Activated CD8-positive, alpha-beta memory T cell treated with anti-CD3 and anti-CD28 coated beads, Interleukin-2, amount 50 U/mL, for 24 hours (primary cell): ENCODE measurements around the gene CEP162.
"Not testable (repeated sequence)": the region's sequence is repeated elsewhere in the genome, so short reads cannot be mapped to it uniquely, and the experiment has no call there.

ENCODE experiments used
- DNase-seq: peaks from one replicate; pipeline ENCODE4 v3.0.0-alpha.2; 2020; ENCODE audit errors: extremely low read depth

Gene CEP162, protein sequence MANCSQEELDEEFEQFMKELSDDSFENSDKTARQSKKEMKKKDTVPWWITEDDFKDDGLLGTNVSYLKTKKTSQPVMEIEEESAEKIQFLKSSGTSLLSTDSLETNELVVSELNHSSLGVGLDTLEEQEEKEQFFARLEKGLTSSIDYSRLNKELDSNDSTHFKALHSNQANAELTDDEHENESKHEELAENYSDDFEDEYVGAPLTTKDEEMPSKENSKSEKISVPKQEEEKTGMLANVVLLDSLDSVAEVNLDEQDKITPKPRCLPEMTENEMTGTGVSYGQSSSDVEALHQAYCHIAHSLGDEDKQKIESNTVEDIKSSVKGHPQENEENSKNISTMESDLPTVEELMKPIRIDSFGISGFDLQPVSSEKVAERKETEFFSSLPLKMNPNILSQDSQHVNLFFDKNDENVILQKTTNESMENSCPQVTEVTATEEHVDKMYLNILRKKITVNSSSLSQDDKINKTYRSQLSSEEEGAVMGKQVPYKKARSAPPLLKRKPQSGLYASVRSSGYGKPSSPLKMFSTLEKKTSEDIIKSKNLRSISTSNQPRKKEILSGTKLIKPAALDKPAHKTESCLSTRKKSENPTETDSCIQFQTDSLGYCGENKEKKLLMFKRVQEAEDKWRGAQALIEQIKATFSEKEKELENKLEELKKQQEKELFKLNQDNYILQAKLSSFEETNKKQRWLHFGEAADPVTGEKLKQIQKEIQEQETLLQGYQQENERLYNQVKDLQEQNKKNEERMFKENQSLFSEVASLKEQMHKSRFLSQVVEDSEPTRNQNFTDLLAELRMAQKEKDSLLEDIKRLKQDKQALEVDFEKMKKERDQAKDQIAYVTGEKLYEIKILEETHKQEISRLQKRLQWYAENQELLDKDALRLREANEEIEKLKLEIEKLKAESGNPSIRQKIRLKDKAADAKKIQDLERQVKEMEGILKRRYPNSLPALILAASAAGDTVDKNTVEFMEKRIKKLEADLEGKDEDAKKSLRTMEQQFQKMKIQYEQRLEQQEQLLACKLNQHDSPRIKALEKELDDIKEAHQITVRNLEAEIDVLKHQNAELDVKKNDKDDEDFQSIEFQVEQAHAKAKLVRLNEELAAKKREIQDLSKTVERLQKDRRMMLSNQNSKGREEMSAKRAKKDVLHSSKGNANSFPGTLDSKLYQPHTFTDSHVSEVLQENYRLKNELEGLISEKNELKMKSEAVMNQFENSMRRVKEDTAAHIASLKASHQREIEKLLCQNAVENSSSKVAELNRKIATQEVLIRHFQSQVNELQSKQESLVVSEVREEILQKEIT (N-terminal part only)

DNA sequence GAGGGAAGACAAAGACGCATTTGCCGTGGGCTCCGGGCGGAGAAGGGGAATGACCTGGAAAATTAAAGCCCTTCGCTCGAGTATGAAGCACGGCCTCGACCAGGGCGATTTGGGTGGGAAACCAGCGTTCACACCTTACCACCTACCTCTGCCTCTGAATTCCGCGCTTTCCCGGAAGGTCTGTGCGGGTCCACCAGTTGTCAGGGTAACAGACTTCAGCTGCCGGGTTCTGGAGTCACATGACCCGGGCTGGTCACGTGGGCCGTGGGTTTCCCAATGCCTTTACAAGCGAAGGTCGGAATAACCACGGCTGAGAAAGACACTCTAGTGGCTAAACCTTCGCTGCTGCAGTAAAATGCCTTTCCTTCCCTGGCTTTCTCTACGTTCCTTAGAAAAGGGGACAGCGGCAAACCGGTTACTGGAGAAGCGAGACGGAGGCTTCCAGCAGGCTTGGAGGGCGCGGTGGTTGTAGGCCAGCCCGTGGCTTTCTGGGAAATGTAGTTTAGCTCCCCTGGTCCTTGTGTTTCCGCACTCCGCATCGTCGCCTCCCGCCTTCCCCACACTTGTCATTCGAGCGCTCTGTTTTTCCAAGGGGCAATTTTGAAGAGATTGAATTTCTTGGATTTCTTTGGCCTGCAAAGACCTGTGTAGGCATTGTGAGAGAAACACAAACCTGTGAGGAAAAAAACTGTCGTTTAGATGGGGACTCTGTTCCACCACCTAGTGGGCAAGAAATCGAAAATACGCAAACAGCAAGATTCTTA lies at the start of gene CEP162:
CEP162 (minus strand) TSS at position 210 of the 764 bp plus-strand sequence. CDS start 1,250 bp downstream, outside the sequence.
- peak; percentile 73 for DNase-seq

DNA sequence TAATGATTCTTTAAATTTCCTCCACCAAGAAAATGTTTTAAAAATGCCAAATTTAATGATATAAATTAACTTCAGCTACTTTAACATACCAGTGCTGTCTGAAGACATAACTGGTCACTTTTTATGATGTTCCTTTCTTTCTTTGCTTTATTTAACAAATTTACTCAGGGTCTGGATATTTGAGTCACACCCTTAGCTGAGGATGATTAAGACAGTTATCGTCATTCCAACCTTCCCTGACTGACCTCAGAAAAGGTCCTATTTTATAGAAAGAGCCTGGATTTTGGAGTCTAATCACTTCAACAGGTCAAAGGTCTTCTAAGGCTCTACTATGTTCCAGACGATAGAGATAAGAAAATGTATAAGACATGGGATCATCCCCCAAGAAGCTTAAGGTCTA lies 47.4 kb upstream of the CEP162 start:
- DNase-seq = no peak

DNA sequence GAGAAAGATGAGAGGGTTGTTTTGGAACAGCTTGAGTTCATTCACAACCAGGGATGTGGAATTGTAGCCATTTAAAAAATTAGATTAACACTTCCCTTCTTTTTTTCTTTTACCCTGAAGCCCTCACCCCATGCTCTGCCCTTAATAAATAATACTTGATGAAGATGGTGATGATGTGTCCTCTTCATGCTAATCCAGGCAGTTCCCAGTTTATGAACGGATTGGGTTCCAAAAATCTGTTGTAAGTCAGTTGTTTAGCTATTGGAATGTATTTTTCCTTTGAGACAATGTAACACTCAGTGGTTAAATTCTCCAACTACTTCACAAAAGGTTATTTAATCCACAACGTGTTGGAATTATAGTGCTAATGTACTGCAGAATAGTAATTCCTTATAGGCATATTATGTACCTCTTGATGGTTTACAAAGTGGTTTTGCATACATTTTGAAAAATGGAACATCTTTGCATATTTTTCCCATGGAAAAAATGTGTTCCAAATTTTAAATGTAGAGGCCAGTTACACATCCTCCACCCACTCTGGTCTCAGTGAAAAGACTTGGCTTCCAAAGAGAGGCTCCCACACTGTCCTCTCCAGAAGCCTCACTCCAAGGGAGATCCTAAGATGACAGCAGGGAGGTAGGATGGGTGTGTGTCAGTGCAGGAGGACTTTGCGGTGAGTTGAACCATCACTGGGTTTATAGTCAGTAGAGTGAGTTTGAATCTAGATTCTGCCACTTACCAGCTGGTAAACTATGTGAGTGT lies 45.8 kb upstream of the CEP162 start:
- no peak for DNase-seq

DNA sequence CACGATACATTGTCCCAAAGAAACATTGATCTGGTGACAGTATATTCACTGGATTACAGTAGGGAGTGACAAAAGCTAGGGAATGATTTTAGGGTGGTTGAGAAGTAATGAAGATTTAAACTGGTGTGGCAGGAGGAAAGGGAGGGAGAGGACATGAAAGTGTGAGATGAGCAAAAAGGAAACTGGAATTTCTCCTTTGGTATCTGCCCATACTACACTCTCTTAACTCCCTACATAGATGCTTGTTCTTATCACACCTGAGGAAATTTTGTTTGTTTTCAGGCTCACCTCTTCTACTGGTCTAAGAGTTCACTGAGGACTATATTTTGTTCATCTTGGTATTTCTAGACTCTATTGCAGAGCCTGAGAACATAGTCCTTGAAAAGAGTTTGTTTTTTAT lies 44.9 kb upstream of the CEP162 start:
- no peak for DNase-seq

DNA sequence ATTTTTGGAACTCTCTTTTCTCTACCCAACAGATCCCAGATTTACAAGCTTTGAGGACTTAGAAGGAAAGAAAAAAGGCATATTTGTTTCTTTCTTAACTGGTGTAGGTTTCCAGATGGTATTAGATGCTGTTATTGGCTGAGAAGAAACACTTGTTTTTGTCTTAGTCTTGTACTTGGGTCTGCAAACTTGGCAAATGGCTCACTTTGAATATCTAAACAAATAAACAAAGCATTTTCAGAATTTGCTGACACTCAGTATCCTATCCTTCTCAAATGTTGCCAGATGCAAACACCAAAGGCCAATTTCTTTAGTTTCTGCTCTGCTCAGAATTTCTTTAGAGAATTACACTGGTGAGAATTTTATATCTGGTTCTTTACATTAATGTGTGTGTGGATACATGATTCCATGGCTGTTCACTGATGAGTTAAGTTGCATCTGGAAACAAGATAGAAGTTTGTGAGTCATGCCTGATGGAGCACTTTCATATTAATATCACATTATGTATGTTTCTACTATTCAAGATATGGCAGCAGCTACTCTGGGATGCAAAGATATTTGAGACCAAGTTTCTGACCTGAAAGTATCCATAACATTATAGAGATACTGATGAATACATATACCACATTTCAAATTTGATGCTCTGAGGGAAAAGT lies 43.7 kb upstream of the CEP162 start:
- DNase-seq = no peak

DNA sequence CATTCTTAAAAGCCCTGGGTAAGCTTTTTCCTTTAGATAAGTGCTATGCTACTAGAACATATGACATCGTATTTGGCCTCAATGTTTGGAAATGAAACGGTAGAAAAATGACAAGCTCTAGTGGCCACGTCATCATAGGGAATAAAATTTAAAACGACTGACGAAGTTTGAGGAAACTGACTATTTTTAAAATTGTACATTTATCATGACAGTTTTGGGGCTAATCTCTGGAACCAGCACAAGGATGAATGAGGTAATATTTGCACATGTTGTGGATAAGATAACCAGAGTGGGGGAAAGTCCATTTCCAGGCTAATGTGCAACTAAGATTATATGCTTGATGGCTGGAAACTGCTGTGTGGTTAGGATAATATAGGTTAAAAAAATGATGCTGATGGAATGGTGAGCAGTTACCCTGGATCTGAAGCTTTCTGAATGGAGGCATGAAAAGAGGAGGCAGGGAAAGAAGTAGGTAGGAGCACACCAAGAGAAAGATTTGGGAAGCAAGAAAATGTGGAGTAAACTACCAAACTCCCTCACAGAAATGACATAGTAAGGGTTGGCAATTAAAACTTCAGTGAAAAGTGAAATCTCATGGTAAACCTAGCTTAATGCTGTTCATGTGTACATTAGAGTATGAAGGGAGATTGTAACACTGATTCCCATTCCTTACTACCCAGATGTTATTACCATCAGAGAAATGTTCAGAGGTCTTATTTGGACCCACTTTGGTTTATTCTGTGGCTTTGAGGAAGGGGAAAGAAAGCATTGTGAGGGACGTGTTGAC lies 42.7 kb upstream of the CEP162 start:
- no peak for DNase-seq

DNA sequence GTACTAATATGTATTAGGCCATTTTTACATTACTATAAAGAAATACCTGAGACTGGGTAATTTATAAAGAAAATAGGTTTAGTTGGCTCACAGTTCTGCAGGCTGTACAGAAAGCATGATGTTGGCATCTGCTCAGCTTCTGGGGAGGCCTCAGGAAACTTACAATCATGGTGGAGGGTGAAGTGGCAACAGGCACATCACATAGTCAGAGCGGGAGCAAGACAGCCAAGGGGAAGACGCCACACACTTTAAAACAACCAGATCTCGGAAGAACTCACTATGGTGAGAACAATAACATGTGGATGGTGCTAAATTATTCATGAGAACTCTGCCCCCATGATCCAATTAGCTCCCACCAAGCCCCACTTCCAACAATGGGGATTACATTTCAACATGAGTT lies 41.3 kb upstream of the CEP162 start:
- no peak for DNase-seq

DNA sequence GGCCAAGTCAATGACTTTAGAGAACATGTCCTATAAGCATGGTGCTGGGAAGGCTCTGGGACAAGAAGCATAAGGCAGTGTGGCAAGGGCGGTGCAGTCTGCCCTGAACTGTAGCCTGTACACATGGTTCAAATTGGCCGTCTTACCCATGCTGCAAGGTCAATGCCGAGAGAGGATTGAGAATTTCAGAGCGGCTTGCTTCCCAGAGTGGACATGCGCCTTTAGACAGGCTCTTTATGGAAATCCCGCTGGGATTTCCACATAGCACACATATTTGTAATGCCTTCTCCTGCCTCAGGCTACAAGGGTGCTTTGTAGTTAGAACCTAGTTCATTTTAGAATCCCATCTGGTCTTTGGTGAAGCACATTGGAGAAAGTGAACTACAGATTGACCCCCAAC lies 36.1 kb upstream of the CEP162 start:
- no peak for DNase-seq

DNA sequence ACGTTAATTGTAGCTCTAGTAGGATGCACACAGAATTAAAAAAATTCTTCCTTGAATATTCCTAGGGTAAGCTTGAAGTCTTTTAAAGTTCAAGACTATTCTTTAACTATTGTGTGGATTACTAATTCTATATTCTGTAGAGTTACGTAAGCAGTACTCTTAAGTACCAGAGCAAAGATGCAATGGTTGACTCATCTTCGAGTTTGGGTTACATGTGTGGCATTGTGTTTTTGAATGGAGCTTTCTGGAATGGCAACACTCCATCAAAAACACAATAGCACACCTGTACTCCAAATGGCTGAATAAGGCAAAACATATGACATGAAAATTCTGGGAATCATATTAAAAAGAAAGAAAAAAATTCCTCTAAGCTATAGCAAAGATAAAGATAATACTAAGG lies 33.5 kb upstream of the CEP162 start:
- no peak for DNase-seq

DNA sequence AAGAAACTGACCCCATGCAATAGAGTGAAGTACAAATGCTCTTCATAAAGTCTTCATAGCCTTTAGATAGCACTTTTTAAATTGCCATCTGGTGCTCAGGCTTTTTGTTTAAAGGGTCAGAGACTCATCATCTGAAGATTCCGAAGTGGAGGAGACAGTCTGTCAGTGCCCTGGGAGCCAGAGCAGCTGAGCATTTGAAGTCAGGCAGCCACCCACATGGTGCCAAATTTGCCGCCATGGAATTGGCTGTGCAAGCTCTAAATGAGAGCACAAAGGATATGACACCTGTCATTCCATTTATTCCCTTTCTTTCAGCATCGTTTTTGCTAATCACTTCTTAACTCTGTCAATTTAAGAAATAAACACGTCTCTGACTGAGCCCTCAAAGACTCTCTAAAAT lies 32.8 kb upstream of the CEP162 start:
- no peak for DNase-seq

DNA sequence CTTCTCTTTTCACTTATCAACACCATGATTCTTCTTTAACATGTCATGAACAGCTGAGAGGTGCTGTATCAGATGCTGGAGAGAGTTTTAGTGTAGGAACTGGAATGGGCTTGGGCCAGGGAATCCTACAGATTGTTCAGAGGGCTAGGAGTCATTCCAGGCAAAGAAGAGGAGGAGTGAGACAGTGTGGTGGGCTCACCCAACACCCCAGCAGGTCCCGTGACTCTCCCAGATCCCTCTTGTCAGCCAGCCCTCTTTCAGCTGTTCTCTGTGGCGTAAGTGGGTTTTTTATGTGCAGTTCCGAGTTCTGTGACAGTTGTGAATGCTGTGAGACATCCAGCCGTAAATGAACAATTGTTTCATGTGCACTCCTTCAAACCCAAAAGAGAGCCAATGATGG lies 31.4 kb upstream of the CEP162 start:
- DNase-seq = no peak

DNA sequence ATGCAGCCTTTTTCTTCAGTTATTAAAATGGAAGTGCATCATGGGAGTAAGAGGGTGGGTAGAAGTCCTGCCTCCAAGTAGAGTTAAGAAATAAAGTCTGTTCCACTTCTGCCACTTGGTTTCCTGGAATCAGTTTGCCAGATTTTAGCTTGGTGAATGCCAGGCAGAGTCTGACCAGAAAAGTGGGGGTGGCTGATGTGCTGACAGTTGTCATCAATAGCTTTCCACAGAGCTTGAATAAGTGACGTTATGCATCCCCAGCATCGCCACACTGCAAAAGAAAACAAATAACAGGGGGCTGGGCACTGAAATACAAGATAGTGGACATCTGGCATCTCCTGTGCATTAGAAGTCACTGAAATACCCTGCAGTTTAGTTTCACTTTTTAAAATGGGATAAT lies 30.8 kb upstream of the CEP162 start:
- DNase-seq = no peak

DNA sequence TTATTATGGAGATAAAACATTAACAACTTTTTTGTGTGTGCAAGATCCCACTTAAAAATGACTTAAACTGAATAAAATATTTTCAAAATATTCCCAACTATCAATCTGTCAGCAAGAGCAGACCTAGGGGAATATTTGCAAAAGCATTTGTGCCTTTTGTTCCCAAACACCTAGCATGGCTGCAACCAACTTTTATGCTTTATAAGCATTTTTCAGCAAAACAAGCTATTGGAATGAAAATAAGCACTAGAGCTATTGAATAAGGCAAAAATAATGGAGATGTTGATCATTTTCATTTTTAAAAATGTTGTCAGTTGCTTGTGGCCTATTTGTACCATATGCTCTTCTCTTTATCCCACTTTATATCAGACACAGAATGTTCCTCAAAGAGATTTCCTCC lies 28.2 kb upstream of the CEP162 start:
- DNase-seq = no peak

DNA sequence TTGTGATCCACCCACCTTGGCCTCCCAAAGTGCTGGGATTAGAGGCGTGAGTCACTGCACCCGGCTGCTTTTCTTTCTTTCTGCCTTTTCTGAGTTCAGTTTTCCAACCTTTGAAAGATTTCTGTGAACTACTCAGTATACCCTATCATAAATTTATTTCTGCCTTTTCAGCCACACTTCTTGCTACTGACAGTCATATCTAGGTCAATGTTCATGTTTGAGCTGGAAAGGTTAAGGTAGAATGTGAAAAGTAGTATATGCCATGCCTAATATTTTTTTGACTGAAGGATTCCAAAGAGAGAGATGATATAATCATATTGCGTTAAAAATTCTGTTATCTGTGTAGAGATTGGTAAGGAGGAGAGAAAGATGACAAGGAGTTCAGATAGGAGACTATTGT lies 25.9 kb upstream of the CEP162 start:
- no peak for DNase-seq

DNA sequence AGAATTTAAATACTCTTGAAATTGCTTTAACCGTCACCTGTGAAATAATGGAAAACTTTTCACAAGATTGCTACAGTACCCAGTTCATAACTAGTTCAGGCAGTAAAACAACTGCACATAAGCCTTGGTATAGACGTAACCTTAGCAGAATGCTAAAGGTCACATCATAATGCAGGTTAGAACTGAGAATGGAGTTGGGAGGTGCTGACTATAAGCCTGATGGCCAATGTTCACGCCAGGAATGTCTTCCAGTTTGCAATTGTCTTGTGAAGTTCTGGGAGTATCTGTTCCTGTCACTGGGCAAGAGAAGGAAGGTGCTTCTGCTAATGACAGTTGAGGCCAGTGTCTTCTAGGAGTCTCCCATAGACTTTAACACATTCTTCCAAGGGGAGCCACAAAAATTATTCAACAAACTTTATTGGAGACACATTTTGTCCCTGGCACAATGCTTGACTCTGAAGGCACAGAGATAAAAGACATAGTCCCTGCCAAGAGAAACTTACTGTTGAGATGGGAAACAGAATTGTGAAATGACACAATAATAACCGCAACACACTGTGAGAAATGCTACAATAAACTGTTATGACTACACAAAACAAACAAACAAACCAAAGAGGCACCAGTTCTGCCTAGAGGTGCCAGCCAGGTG lies 24.6 kb upstream of the CEP162 start:
- no peak for DNase-seq

DNA sequence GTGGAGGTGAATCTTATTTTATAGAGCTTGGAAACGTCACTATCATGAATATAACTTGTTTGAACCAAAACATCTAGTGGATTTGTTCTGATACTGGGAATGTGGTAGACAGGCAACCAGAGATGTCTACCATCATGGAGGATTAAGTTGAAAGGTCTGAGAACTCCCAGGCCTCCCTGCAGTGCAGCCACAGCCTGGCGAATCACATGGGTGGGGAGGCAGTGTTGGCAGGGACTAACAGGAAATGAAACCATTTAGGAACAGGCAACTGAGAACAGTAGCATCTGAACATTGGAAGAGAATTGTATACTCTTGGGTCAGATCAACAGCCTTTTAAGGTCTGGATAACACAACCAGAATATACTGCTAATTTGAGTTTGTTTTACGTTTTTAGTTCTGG lies 22.3 kb upstream of the CEP162 start:
- no peak for DNase-seq

DNA sequence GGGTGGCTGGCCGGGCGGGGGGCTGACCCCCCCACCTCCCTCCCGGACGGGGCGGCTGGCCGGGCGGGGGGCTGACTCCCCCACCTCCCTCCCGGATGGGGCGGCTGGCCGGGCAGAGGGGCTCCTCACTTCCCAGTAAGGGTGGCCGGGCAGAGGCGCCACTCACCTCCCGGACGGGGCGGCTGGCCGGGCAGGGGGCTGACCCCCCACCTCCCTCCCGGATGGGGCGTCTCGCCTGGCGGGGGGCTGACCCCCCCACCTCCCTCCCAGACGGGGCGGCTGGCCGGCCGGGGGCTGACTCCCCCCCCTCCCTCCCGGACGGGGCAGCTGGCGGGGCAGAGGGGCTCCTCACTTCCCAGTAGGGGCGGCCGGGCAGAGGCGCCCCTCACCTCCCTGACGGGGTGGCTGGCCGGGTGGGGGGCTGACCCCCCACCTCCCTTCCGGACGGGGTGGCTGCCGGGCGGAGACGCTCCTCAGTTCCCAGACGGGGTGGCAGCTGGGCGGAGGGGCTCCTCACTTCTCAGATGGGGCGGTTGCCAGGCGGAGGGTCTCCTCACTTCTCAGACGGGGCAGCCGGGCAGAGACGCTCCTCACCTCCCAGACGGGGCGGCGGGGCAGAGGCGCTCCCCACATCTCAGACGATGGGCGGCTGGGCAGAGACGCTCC lies 17.1 kb upstream of the CEP162 start:
- DNase-seq = not testable (repeated sequence)

DNA sequence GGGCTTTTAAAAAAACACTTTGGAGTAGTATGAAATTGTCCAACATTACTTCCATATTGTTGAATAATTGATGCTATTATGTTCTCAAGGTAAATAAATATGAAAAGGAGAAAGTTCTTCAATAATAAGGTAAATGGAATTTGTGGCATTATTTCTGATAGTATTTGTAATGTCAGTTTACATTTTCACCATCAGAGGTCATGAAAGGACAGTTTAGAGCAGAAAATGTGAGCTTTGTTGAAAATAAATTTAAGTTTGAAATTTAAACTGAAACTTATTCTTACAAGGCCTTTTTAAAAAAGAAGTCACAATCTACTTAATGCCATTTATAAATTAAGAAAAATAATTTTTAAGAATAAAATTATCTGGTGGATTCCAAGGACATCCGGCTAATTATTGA lies 15.8 kb upstream of the CEP162 start:
- DNase-seq = no peak
